OCI-LY3 (cell line): ENCODE data around the gene CCDC102B.

Experiments
- EZH2phosphoT487 ChIP-seq: fragments of 200-600 bp; shearing (Covaris generic); IDR thresholded peaks from 2 replicates; pipeline ENCODE4 v1.6.1; 2018; ENCODE audit warnings: antibody characterized with exemption, mixed run types, low read depth
- TF ChIP-seq, protein P1 (sequence below): fragments of 200-600, 300-600 bp; sonication (generic); IDR thresholded peaks from 2 replicates; pipeline ENCODE4 v1.5.1; 2014; ENCODE audit warnings: antibody characterized with exemption, low read length, low read depth

DNA sequence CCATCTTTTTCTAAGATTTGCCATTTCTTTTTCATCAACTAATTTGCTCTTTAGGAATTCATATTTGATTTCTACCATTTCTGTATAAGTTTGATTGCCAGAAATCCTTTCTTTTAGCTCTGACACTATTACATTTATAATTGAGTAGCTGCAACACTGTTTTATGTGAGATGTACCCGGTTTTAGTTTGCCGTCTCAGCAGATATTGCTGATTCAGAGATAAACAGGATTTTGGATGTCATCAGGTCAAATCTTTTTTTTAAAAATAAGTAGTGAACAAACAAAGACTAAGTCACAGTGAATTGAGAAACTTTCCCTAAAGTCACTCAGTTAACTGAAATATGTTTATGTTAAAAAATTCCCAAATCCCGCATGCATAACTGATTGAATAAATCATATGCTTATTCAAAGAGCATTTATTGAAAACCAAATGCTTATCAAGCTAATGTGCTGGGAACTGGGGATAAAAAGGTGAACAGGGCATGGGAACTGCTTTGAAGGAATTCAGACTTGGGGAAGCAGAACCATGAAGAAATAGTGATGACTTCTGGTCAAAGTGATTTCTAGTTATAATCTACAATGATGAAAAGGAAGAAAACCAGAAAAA is 19.5 kb upstream of the CCDC102B start:
- no peak for TF ChIP-seq EZH2phosphoT487
- TF ChIP-seq, protein P1, sequence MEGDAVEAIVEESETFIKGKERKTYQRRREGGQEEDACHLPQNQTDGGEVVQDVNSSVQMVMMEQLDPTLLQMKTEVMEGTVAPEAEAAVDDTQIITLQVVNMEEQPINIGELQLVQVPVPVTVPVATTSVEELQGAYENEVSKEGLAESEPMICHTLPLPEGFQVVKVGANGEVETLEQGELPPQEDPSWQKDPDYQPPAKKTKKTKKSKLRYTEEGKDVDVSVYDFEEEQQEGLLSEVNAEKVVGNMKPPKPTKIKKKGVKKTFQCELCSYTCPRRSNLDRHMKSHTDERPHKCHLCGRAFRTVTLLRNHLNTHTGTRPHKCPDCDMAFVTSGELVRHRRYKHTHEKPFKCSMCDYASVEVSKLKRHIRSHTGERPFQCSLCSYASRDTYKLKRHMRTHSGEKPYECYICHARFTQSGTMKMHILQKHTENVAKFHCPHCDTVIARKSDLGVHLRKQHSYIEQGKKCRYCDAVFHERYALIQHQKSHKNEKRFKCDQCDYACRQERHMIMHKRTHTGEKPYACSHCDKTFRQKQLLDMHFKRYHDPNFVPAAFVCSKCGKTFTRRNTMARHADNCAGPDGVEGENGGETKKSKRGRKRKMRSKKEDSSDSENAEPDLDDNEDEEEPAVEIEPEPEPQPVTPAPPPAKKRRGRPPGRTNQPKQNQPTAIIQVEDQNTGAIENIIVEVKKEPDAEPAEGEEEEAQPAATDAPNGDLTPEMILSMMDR: no peak
